ENCODE results near the gene SLC19A1.

SLC19A1 gene

GRCh38 chr21:45583831-45584509, 41.7 kb upstream of the SLC19A1 start:
- H3K27me3 ChIP-seq (ENCODE audit: insufficient read depth, low read length), result peaks cover 30% of the 10 kb centered on the region
- H2AFZ ChIP-seq (ENCODE audit: low read length, unreplicated experiment), result no peak overlapping the region
- no peaks in the 10 kb centered on the region for H3K36me3 ChIP-seq (ENCODE audit: insufficient read depth, low read length)
- H3K27ac ChIP-seq (ENCODE audit: low read depth, low read length), result no peak overlapping the region
- H3K79me2 ChIP-seq (ENCODE audit: control insufficient read depth, insufficient read depth, low read length, unreplicated experiment), result no peaks in the 10 kb centered on the region
- H3K4me1 ChIP-seq (ENCODE audit: control insufficient read depth, insufficient read depth, low read length, unreplicated experiment), result no peaks in the 10 kb centered on the region
- no peak overlapping the region for H3K4me3 ChIP-seq (ENCODE audit: low read depth, low read length)

DNA sequence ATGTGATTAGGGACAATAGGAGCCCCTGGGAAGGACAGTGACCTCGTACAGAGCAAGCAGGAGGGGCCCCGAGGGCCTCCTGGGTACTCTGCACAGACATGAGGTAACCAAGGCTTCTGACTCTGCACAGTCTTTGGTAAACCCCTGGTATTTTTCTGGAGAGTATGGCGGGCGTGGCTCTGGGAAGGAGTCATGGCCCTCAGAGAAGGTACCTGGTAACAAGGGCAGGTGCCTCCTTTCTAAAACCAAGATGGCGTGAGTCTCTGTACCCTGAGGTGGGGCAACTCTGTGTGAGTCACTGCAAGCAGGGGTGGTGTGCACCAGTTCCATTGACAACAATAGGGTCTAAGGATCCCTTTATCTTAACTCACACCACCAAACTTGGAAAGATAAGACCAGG, 39.9 kb upstream of the SLC19A1 start:
- Histone ChIP-seq H3K36me3 (ENCODE audit: insufficient read depth, low read length) (no peaks in the 10 kb centered on the region), H3K4me1 (ENCODE audit: control insufficient read depth, insufficient read depth, low read length, unreplicated experiment) (no peaks in the 10 kb centered on the region), H3K27me3 (ENCODE audit: insufficient read depth, low read length) (peaks cover 14% of the 10 kb centered on the region; the same call in 1 of the 2 replicates), H3K4me3 (ENCODE audit: low read depth, low read length) (no peak overlapping the region), H3K79me2 (ENCODE audit: control insufficient read depth, insufficient read depth, low read length, unreplicated experiment) (no peaks in the 10 kb centered on the region), H2AFZ (ENCODE audit: low read length, unreplicated experiment) (no peak overlapping the region), H3K27ac (ENCODE audit: low read depth, low read length) (no peak overlapping the region)

GRCh38 chr21:45581322-45581712, 39.1 kb upstream of the SLC19A1 start:
- H3K36me3 ChIP-seq (ENCODE audit: insufficient read depth, low read length), result no peaks in the 10 kb centered on the region
- no peak overlapping the region for H3K4me3 ChIP-seq (ENCODE audit: low read depth, low read length)
- H3K27ac ChIP-seq (ENCODE audit: low read depth, low read length), result no peak overlapping the region
- no peak overlapping the region for H2AFZ ChIP-seq (ENCODE audit: low read length, unreplicated experiment)
- H3K4me1 ChIP-seq (ENCODE audit: control insufficient read depth, insufficient read depth, low read length, unreplicated experiment), result no peaks in the 10 kb centered on the region
- H3K27me3 ChIP-seq (ENCODE audit: insufficient read depth, low read length), result peaks cover 19% of the 10 kb centered on the region; the same call in 1 of the 2 replicates
- H3K79me2 ChIP-seq (ENCODE audit: control insufficient read depth, insufficient read depth, low read length, unreplicated experiment), result no peaks in the 10 kb centered on the region

- H3K36me3 ChIP-seq (ENCODE audit: insufficient read depth, low read length), result no peaks in the 10 kb centered on the region
- H2AFZ ChIP-seq (ENCODE audit: low read length, unreplicated experiment), result no peak overlapping the region
- H3K79me2 ChIP-seq (ENCODE audit: control insufficient read depth, insufficient read depth, low read length, unreplicated experiment), result no peaks in the 10 kb centered on the region
- H3K4me3 ChIP-seq (ENCODE audit: low read depth, low read length), result no peak overlapping the region
- H3K27me3 ChIP-seq (ENCODE audit: insufficient read depth, low read length), result peaks cover 23% of the 10 kb centered on the region; the same call in 1 of the 2 replicates
- H3K4me1 ChIP-seq (ENCODE audit: control insufficient read depth, insufficient read depth, low read length, unreplicated experiment), result no peaks in the 10 kb centered on the region
- no peak overlapping the region for H3K27ac ChIP-seq (ENCODE audit: low read depth, low read length)
Observed at GRCh38 chr21:45580576-45581321, 38.5 kb upstream of the SLC19A1 start.

DNA sequence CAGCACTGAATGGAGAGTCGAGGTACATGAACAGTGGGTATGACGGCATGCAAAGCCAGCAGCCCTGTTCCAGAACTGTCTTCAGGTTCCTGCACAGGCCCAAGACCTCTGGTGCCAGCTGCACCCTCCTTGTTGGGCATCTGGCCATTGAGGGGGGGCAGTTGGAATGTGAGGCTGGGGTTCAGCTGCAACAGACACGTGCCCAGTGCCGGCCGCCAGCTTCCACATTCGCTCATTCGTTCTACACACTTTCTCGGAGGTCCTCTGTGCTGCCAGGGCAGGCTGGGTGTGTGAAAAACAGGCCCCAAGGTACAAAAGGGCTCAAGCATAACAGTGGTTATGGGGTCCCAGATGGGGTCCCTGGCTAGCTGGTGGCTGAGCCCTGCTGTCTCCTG, 37.9 kb upstream of the SLC19A1 start:
- H3K36me3 ChIP-seq (ENCODE audit: insufficient read depth, low read length), result no peaks in the 10 kb centered on the region
- no peak overlapping the region for H3K27ac ChIP-seq (ENCODE audit: low read depth, low read length)
- H3K79me2 ChIP-seq (ENCODE audit: control insufficient read depth, insufficient read depth, low read length, unreplicated experiment), result no peaks in the 10 kb centered on the region
- H2AFZ ChIP-seq (ENCODE audit: low read length, unreplicated experiment), result no peak overlapping the region
- no peaks in the 10 kb centered on the region for H3K4me1 ChIP-seq (ENCODE audit: control insufficient read depth, insufficient read depth, low read length, unreplicated experiment)
- peaks cover 23% of the 10 kb centered on the region; the same call in 1 of the 2 replicates for H3K27me3 ChIP-seq (ENCODE audit: insufficient read depth, low read length)
- H3K4me3 ChIP-seq (ENCODE audit: low read depth, low read length), result no peak overlapping the region

DNA sequence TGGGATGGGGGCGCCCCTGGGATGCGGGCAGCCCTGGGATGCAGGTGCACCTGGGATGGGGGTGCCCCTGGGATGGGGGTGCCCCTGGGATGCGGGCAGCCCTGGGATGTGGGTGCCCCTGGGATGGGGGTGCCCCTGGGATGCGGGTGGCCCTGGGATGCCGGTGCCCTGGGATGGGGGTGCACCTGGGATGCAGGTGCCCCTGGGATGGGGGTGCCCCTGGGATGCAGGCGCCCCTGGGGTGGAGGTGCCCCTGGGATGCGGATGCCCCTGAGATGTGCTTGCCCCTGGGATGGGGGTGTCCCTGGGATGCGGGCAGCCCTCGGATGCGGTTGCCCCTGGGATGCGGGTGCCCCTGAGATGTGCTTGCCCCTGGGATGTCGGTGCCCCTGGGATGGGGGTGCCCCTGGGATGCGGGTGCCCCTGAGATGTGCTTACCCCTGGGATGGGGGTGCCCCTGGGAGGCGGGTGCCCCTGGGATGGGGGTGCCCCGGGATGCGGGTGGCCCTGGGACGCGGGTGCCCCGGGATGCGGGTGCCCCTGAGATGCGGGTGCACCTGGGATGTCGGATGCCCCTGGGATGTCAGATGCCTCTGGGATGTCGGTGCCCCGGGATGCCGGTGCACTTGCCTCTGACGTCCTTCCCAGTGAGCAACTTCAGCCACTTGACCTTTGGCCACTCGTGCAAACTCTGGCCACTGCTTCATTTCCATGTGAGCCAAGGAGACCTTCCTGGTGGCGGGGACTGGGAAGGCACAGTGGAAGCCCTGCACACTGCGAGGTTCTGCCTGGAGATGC, 37.3 kb upstream of the SLC19A1 start:
- Histone ChIP-seq H3K36me3 (ENCODE audit: insufficient read depth, low read length) (no peaks in the 10 kb centered on the region), H3K4me3 (ENCODE audit: low read depth, low read length) (no peak overlapping the region), H2AFZ (ENCODE audit: low read length, unreplicated experiment) (no peak overlapping the region), H3K4me1 (ENCODE audit: control insufficient read depth, insufficient read depth, low read length, unreplicated experiment) (no peaks in the 10 kb centered on the region), H3K27ac (ENCODE audit: low read depth, low read length) (no peak overlapping the region), H3K27me3 (ENCODE audit: insufficient read depth, low read length) (peaks cover 23% of the 10 kb centered on the region; the same call in 1 of the 2 replicates), H3K79me2 (ENCODE audit: control insufficient read depth, insufficient read depth, low read length, unreplicated experiment) (no peaks in the 10 kb centered on the region)

GRCh38 chr21:45578811-45579381, 36.7 kb upstream of the SLC19A1 start:
- Histone ChIP-seq H2AFZ (ENCODE audit: low read length, unreplicated experiment) (no peak overlapping the region), H3K27me3 (ENCODE audit: insufficient read depth, low read length) (peaks cover 18% of the 10 kb centered on the region; the same call in 1 of the 2 replicates), H3K4me3 (ENCODE audit: low read depth, low read length) (no peak overlapping the region), H3K27ac (ENCODE audit: low read depth, low read length) (no peak overlapping the region), H3K36me3 (ENCODE audit: insufficient read depth, low read length) (no peaks in the 10 kb centered on the region), H3K4me1 (ENCODE audit: control insufficient read depth, insufficient read depth, low read length, unreplicated experiment) (no peaks in the 10 kb centered on the region), H3K79me2 (ENCODE audit: control insufficient read depth, insufficient read depth, low read length, unreplicated experiment) (no peaks in the 10 kb centered on the region)

DNA sequence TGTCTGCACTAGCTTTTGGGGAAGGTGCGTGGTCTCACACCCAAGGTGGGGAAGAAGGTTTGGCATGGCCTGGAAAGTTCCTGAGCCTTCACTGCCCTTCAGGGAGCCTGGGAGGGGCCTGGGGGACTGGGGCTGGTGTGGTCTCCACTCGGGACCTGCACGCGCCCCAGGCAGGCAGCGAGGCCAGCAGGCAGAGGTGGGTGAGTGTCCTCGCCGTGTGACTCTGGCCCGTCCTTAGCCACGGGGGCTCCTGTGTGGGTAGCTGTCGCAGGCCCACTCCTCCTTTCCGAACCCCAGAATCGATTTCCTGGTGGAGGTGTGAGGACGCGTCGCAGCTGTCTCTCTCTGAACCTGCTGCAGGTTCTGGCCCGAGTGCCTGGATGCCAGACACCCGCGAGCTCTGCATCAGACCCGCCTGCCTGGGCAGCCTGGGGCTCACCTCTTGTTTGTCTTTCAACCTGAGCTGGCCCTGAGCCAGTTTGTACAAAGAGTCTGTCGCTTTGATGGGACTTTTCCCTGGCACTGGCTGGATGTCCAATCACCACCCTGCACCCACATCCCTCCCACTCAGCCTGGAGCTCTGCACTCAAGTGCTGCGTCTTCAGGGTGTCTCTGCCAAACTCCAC, 36.0 kb upstream of the SLC19A1 start:
- no peaks in the 10 kb centered on the region for H3K79me2 ChIP-seq (ENCODE audit: control insufficient read depth, insufficient read depth, low read length, unreplicated experiment)
- peaks cover 12% of the 10 kb centered on the region; the same call in 1 of the 2 replicates for H3K27me3 ChIP-seq (ENCODE audit: insufficient read depth, low read length)
- H3K4me1 ChIP-seq (ENCODE audit: control insufficient read depth, insufficient read depth, low read length, unreplicated experiment), result no peaks in the 10 kb centered on the region
- H3K4me3 ChIP-seq (ENCODE audit: low read depth, low read length), result no peak overlapping the region
- H3K27ac ChIP-seq (ENCODE audit: low read depth, low read length), result no peak overlapping the region
- no peak overlapping the region for H2AFZ ChIP-seq (ENCODE audit: low read length, unreplicated experiment)
- H3K36me3 ChIP-seq (ENCODE audit: insufficient read depth, low read length), result no peaks in the 10 kb centered on the region

DNA sequence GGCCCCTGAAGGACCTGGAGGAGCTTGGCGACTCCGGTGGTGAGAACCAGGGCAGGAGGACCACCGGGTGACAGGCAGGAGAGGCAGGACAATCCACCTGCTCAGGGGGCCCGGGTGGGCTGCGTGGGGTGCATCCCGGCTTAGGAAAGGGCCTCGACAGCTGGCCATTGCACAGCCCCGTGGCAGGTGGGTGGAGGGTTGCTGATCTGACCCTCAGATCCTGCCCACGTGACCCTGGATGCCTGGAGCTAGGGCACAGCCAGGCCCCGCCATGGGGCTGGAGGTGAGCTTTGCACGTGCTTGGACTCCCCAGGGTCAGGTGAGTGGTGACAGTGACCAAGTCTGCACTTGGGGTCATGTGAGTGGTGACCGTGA, 35.5 kb upstream of the SLC19A1 start:
- no peaks in the 10 kb centered on the region for H3K36me3 ChIP-seq (ENCODE audit: insufficient read depth, low read length)
- peaks cover 12% of the 10 kb centered on the region; the same call in 1 of the 2 replicates for H3K27me3 ChIP-seq (ENCODE audit: insufficient read depth, low read length)
- no peaks in the 10 kb centered on the region for H3K79me2 ChIP-seq (ENCODE audit: control insufficient read depth, insufficient read depth, low read length, unreplicated experiment)
- no peak overlapping the region for H3K27ac ChIP-seq (ENCODE audit: low read depth, low read length)
- no peaks in the 10 kb centered on the region for H3K4me1 ChIP-seq (ENCODE audit: control insufficient read depth, insufficient read depth, low read length, unreplicated experiment)
- H2AFZ ChIP-seq (ENCODE audit: low read length, unreplicated experiment), result no peak overlapping the region
- H3K4me3 ChIP-seq (ENCODE audit: low read depth, low read length), result no peak overlapping the region

All from ACC112 (cell line).